Lower lobe of right lung (tissue), 2 donors: ENCODE measurements around the gene TMEM80. TPM values are rescaled to one million over a fixed set of nuclear protein-coding genes. Genes with fewer than 3 reads are reported as not detected.

ENCODE experiments used
- ATAC-seq, 2 donors: fragments of 200-7000 bp; cut with Tn5 transposase; one replicate each; pipeline ENCODE4 v1.9.1; 2020 to 2022; ENCODE audit warnings: mild to moderate bottlenecking in 2 of 2, moderate library complexity in 2 of 2
- DNase-seq: peaks from one replicate; pipeline ENCODE4 v3.0.0-alpha.2; 2020
- H3K27ac ChIP-seq: fragments of 200-600 bp; one replicate; pipeline ENCODE4 v1.8.0; 2022
- H3K27me3 ChIP-seq: fragments of 200-600 bp; one replicate; pipeline ENCODE4 v1.8.0; 2022; ENCODE audit warnings: low read depth
- H3K36me3 ChIP-seq: fragments of 200-600 bp; one replicate; pipeline ENCODE4 v1.8.0; 2022; ENCODE audit warnings: mild to moderate bottlenecking
- H3K4me1 ChIP-seq: fragments of 200-600 bp; one replicate; pipeline ENCODE4 v1.8.0; 2022
- H3K4me3 ChIP-seq: fragments of 200-600 bp; one replicate; pipeline ENCODE4 v1.8.0; 2022; ENCODE audit warnings: mild to moderate bottlenecking
- H3K9me3 ChIP-seq: fragments of 200-600 bp; one replicate; pipeline ENCODE4 v1.8.0; 2022
- intact Hi-C: fragments of 100-400 bp; cut with DNase I; formaldehyde crosslinking; loops from one replicate; pipeline ENCODE4 v1.11.0; 2022
- total RNA-seq: library from RNA; stranded (reverse); fragmentation: NEBNext Ultra II Directional; extraction: Animal tissue kit (Norgen Biotek cat#: 25700); gene quantifications from one replicate; pipeline ENCODE4 v1.2.1, GENCODE V29; 2021
- TF ChIP-seq, protein P1 (sequence below): fragments of 200-600 bp; IDR thresholded peaks from one replicate; pipeline ENCODE4 v1.8.0; 2022; ENCODE audit warnings: antibody characterized with exemption, mild to moderate bottlenecking
- donor health status: DM: no; HTN: yes; CAD: no; lungs with severe emphysema.

TMEM80 gene
- total RNA-seq, 1 donor from 2014 or later, result 33.9 TPM

- DNase-seq (no peak), ATAC-seq (no peak)
- H3K9me3 ChIP-seq, result no peaks in the 10 kb centered on the region
- peaks cover 30% of the 10 kb centered on the region for H3K36me3 ChIP-seq
- TF ChIP-seq, protein P1, sequence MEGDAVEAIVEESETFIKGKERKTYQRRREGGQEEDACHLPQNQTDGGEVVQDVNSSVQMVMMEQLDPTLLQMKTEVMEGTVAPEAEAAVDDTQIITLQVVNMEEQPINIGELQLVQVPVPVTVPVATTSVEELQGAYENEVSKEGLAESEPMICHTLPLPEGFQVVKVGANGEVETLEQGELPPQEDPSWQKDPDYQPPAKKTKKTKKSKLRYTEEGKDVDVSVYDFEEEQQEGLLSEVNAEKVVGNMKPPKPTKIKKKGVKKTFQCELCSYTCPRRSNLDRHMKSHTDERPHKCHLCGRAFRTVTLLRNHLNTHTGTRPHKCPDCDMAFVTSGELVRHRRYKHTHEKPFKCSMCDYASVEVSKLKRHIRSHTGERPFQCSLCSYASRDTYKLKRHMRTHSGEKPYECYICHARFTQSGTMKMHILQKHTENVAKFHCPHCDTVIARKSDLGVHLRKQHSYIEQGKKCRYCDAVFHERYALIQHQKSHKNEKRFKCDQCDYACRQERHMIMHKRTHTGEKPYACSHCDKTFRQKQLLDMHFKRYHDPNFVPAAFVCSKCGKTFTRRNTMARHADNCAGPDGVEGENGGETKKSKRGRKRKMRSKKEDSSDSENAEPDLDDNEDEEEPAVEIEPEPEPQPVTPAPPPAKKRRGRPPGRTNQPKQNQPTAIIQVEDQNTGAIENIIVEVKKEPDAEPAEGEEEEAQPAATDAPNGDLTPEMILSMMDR, result no peak
- no peak overlapping the region for H3K4me3 ChIP-seq
- no peak overlapping the region for H3K27ac ChIP-seq
- H3K27me3 ChIP-seq, result peaks cover 65% of the 10 kb centered on the region
- intact Hi-C loops, result loop anchor here (10.0 kb wide), 1 partner anchor 58 kb away; no protein-coding TSS in a partner anchor
- peaks cover 34% of the 10 kb centered on the region for H3K4me1 ChIP-seq
Measured at GRCh38 chr11:722346-722811, 26.8 kb downstream of the TMEM80 start.

DNA sequence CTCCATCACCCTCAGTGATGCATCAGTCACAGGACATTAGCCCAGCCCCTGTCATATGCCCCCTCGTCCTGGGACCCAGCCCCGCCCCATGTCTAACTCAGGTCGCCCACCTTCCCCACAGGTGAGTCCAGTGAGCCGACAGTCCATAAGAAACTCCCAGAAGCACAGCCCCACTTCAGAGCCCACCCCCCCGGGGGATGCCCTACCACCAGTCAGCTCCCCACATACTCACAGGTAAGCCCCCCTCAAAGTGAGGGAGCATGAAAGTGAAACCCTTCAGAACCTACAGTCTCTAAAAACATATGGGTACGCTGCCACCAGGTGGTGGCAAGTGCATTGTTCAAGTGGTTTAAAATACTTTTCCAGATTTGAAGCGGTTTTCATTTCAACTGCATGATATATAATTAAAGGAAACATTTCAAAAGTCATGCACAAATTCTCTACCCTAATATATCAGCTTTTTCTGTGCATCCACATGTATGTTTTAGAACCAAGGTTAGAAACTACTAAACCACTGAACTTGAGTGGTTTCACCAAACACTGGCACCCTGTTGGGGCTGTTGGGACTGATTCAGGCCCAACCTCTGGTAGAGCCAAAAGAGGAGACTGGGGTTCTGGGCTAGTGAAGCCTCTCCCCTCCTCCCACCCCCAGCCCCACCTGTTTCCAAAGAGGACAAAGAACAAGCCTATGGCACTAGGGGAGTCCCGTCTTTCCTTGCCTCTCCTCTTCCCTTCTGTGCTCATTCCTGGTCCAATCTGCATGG lies 27.7 kb downstream of the TMEM80 start:
- peak; percentile 52 for DNase-seq
- Histone ChIP-seq H3K27ac (no peak overlapping the region), H3K36me3 (peaks cover 30% of the 10 kb centered on the region), H3K27me3 (peaks cover 65% of the 10 kb centered on the region), H3K9me3 (no peaks in the 10 kb centered on the region), H3K4me1 (peaks cover 43% of the 10 kb centered on the region), H3K4me3 (no peak overlapping the region)
- TF ChIP-seq, protein P1, result peak; percentile 62
- ATAC-seq, result no peak
- intact Hi-C loops, result loop anchor here (10.0 kb wide), 1 partner anchor 59 kb away; no protein-coding TSS in a partner anchor

- no peak for DNase-seq
- H3K9me3 ChIP-seq, result no peaks in the 10 kb centered on the region
- intact Hi-C loops, result loop anchor here (10.0 kb wide), 1 partner anchor 59 kb away; no protein-coding TSS in a partner anchor
- TF ChIP-seq, protein P1, result no peak
- peaks cover 63% of the 10 kb centered on the region for H3K27me3 ChIP-seq
- H3K27ac ChIP-seq, result no peak overlapping the region
- no peak overlapping the region for H3K4me3 ChIP-seq
- H3K4me1 ChIP-seq, result peaks cover 46% of the 10 kb centered on the region
- peaks cover 30% of the 10 kb centered on the region for H3K36me3 ChIP-seq
- ATAC-seq, result no peak
Measured at GRCh38 chr11:724049-724777, 28.6 kb downstream of the TMEM80 start.

GRCh38 chr11:724778-725386 lies 29.3 kb downstream of the TMEM80 start:
- DNase-seq (no peak), ATAC-seq (no peak)
- Histone ChIP-seq H3K9me3 (no peaks in the 10 kb centered on the region), H3K36me3 (peaks cover 30% of the 10 kb centered on the region), H3K4me1 (peaks cover 46% of the 10 kb centered on the region), H3K4me3 (no peak overlapping the region), H3K27me3 (peaks cover 56% of the 10 kb centered on the region), H3K27ac (no peak overlapping the region)
- intact Hi-C loops, result loop anchor here (10.0 kb wide), 1 partner anchor 60 kb away; no protein-coding TSS in a partner anchor
- TF ChIP-seq, protein P1, result no peak

GRCh38 chr11:725624-726202 lies 30.1 kb downstream of the TMEM80 start:
- peaks cover 48% of the 10 kb centered on the region for H3K27me3 ChIP-seq
- intact Hi-C loops, result loop anchor here (10.0 kb wide), 1 partner anchor 61 kb away; no protein-coding TSS in a partner anchor

More at GRCh38 chr11:725624-726202, 30.1 kb downstream of the TMEM80 start:
- Histone ChIP-seq H3K4me1 (peaks cover 45% of the 10 kb centered on the region), H3K4me3 (peak overlapping the region; percentile 38), H3K36me3 (peaks cover 28% of the 10 kb centered on the region), H3K27ac (peak overlapping the region; percentile 41), H3K9me3 (no peaks in the 10 kb centered on the region)
- ATAC-seq, result no peak
- no peak for DNase-seq
- TF ChIP-seq, protein P1, result no peak
